ENCODE data around the gene SRPRB. TPM values are rescaled to one million over a fixed set of nuclear protein-coding genes. Genes with fewer than 3 reads are reported as not detected.

SRPRB gene
- total RNA-seq, 1 donor from 2014 or later = 49.8 TPM

DNA sequence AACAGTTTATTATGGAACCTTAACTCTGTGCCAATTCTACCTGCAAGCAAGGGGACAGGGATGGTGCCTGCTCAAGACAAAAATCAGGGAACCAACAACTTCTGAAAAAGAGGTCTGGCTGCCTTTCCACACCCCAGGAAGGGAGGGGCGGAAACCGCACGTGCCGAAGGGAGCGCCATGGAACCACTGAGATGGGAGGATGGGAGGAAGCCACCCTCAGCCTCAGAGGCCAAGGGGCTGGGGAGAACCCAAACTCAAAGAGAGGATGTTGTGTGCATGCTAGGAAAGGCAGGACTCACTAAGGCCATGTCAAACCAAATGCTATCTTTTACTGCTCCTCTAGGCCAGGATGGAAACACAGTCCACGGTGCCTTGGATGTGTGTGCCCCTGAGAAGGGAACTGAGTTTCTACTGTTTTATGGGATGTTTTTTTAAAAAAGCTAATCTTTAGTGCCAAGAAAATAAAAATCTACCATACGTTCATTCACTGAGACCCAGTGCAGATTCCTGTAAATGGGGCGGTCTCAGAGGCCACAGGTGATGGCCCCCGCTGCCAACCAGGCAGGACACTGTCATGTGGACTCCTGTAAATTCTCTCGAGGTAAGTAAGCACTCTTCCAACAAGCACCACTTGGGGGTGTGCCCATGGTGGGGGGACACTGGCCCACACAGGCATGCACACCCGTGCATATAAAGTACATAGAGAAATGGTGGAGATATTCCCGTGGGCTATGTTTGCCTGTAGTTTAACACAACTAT lies 20.5 kb downstream of the SRPRB start:
- no peak for DNase-seq (ENCODE audit: low read depth in 2 of 2)

DNA sequence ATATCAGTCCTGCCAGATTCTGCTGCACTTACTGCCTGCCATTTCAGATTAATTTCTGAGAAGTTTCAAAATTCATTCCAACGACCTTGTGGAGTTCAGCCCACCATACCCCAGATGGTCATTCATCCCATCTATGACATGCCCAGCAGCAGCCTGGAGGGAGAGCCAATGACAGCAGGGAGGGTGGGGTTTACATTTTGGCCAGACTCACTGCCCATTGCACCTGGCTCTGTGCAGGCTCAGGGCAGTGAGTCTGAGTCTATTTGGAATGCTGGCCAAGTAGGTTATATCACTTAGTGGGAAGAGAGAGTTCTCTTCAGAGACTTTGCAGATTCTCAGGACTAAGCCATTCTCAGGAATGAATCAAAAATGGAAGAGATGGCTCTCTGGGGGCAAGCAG lies 21.5 kb downstream of the SRPRB start:
- DNase-seq (ENCODE audit: low read depth in 2 of 2) = no peak

GRCh38 chr3:133827684-133828083 lies 22.1 kb downstream of the SRPRB start:
- no peak for DNase-seq (ENCODE audit: low read depth in 2 of 2)

DNA sequence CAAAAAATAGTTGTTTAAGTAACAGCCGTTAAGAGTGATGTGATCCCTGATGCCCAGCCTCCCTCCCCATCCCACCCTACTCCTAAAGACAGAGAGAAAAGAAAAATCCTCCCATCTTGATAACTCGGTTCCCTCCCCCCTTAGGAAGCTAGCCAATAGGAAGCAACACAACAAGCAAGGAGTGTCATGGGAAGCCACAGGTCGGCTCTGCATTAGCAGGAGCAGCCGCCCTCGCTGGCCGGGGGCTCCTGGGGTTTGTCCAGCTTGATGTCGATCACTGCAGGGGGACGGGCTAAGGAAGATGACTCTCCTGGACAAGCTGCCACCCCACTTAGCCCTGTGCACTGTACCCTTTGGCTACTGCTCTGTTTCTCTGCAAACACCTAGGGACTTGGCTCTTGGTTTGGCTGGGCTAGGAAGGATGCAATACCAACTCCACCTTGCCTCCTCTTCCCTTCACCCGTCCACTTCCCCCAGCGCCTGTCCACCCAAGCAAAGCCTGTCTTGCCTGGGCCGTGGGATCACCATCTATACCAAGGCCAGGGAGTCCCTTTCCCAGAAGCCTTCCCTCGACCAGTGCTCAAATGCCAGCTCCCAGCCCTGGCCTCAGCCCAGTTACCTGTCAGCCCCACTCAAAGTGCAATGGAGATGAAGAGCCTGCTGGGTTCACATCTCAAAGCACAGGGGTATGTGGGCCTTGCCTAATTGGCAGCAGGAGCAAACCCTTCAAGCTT lies 23.1 kb downstream of the SRPRB start:
- no peak for DNase-seq (ENCODE audit: low read depth in 2 of 2)

DNA sequence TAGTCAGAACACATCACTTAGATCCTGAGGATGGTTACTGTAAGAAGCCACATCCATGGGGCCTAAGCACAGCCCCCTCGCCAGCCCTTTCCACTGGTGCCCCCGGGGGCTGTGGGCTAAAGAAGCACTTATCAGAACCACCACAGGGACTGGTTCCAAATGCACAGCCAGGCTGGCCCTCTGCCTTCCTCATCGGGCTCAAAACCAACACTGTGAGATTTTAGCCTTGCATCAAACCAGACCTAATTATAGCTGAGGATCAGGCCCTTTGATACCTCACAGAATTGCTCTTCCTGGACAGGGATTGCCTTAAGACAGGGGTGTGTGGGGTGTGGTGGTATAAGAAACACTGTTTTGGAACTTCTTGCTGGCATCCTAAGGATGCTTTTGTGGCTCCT lies 23.7 kb downstream of the SRPRB start:
- no peak for DNase-seq (ENCODE audit: low read depth in 2 of 2)

DNA sequence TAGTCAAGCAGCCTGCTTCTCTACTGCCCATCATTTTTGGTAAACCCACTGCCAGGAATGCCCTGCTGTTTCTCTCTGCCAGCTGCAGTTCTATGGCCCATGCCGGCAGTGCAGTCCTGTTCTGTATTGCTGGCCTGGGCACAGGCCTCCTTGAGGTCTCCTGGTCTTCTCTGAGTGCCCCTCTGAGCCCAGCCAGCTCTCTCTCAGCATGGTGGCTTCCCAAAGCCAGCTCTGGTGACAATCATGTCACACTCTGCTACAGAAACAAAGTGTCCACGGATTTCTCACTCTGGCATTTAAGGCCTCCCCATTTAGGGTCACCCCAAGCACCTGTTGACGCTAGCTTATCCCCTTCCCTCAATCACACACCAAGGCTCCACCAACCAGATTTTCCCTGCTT lies 24.5 kb downstream of the SRPRB start:
- DNase-seq (ENCODE audit: low read depth in 2 of 2) = no peak

DNA sequence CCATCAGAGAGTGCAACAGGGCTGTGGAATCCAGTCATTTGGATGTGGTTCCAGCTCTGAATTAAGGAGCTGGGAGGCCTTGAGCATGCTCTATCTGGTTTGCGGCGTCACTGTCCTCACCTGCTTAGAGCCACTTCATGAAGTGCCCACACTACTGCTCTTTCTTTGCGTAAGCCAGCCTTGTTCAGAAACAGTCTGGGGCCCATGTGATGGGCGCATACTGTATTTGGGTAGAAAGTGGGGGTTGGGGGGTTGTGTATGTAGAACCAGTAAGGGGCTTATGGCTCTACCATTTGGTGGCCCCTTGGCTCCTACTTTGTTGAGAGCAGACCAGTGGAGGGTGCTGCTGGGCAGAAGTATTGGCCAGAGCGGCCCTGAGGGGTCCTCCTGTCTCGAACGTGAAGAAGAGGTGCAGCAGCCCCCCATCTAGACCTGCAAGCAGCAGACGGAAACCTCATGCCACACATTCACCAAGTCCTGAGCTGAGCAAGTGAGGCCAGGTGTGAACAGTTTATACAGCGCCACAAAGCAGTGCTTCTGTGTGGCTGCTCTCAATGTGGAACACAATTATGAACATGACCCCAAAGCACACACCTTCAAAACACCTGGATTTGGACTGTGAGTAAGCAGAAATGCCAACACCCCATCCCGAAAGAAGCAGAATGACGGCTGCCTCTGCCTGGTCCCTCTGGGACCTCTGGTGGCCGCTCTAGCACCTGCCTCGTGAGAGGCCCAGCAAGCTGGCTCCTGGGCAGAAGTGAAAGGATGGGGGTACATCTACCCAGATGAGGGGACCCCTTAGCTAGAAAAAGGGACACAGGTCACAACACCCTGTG lies 26.6 kb downstream of the SRPRB start:
- DNase-seq (ENCODE audit: low read depth in 2 of 2) = no peak

DNA sequence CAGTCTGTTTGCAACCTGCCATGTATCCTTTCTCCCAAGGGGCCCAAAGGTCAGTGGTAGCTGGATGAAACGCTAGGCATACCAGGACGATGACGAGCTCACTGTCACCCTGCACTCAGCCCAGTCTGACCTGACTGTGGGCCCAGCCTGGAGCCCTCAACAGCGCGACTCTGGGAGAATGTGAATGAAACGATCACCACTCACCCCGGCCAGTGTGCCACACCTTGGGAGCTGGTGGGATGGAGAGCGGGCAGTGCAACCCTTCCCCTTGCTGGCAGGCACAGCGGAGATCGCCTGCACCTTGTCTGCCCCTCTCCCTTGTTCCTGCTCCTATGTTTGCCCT lies 27.2 kb downstream of the SRPRB start:
- DNase-seq (ENCODE audit: low read depth in 2 of 2) = no peak

DNA sequence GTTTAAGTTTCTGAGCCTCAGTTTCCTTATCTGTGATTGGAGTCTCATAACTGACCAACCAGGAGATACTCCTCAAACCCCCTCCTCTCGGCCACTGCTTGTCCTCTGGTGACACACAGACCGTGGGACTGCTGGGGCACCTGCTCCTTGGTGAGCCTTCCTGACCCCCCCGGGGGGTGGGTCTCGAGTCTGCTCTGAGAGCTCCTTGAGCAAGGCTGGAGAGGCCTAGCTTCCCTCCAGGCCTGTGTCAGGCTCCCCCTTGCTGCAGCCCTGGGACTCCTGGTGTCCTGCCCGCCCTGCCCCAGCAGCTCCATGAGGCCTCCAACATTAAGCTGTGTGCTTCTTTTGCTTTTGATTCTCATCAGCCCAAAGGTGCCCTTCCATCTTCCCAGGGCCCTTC lies 27.7 kb downstream of the SRPRB start:
- DNase-seq (ENCODE audit: low read depth in 2 of 2) = no peak

GRCh38 chr3:133833880-133834620 lies 28.4 kb downstream of the SRPRB start:
- no peak for DNase-seq (ENCODE audit: low read depth in 2 of 2)

DNA sequence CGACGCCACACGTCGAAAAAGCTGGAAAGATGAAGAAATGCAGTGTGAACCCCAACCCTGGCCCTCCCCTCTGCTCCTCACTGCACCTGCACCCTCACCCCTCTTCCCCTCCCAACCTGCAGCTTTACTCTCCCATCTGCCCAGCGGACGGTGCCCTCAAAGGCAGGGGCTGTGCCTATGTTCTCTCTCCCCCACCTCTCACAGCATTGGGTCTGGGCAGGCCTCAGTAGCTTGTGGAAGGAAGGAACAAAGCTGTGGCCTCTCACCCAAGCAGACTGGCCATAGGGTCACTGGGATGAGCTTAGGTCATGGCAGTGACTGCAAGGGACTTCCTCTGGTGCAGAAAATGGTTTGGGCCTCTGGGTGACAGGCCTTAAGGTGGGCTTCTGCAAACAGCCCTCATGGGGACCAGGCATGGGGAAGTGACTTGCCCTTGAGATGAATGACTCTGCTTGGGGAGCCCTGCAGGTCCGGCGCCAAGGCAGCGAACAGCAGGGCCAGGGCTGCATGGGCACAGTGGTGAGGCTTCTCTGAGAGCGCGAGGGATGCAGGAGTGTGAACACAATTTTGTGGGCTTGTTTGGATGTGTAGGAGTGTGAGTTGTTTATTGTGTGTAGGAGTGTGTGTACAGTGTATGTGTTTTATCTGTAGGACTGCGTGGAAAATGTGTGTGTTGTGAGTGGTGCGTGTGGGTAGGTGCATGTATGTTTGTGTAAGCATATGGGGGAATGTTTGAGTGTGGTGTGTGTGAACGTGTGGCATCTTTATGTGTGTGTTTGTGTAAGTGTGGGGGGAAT lies 29.2 kb downstream of the SRPRB start:
- DNase-seq (ENCODE audit: low read depth in 2 of 2) = no peak

DNA sequence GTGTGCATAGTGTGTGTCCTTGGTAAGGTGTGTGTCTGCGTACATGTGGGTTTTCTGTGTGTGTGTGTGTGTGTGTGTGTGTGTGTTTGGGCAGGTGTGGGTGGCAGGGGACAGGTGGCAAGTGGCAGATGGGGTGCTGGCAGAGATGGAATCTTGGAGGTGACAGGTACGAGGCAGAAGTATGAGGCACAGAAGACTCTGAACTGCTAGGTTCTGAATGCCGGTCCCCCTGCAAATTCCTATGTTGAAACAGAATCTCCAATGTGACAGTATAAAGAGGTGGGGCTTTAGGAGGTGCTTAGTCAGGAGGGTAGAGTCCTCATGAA lies 29.8 kb downstream of the SRPRB start:
- DNase-seq (ENCODE audit: low read depth in 2 of 2) = no peak

- no peak for DNase-seq (ENCODE audit: low read depth in 2 of 2)
These were observed 30.3 kb downstream of the SRPRB start for GRCh38 chr3:133835961-133836360.

DNA sequence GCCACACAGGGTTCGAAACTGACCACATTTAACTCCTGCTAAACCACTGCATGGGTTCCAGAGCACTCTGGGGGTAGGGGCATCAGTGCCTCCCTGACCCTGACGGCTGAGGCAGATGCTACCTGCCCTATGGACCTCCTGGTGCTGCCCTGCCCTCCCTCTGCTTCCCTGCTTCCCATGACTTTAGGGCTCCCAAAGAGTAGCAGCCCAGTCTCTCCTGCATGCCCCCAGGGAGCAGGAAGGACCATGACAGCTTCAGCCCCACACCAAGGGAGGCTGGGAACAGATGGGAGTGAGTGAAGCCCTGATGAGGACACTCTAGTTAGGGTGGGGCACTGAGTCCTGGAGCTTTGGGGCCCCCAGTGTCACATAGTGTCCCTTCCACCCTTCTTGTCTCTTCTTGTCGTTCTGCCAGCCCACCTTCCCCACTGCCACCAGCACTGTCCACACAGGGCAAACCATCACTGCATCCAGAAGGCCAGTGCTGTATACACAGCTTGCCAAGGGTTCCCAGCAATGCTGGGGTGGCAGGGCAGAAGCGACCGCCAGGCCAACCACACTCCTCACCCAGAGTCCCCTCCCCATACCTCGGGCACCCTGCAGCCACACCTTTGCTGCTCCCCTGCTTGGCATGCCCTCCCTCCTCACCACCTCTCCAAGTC lies 31.0 kb downstream of the SRPRB start:
- DNase-seq (ENCODE audit: low read depth in 2 of 2) = no peak

GRCh38 chr3:133837487-133838295 lies 32.1 kb downstream of the SRPRB start:
- DNase-seq (ENCODE audit: low read depth in 2 of 2) = no peak

DNA sequence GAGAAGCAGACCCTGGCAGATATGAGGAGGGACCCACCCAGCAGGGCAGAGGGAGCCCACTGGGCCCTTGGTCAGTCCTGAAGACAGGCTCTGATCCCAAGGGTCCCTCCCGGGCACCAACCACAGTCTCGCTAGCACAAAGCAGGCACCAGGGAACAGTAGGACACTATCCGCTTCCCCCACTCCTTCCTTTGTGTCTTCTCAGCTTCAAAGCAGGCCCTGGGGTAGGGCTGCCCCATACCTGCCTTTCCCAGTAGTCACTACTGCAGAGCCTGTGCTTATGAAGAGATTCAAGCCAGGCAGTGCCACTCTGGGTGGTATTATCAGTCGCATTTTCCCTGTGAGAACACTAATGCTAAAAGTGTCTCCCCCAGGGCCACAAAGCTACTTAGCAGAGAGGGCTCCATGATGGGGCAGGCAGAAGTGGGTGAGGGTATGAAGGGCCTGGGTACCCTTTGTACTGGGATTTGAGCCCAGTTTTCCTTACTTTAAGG lies 32.7 kb downstream of the SRPRB start:
- no peak for DNase-seq (ENCODE audit: low read depth in 2 of 2)

- no peak for DNase-seq (ENCODE audit: low read depth in 2 of 2)
These were observed 33.5 kb downstream of the SRPRB start for GRCh38 chr3:133838916-133839800.

- no peak for DNase-seq (ENCODE audit: low read depth in 2 of 2)
These were observed 34.6 kb downstream of the SRPRB start for GRCh38 chr3:133840055-133840737.
